GM15510 (cell line): Measurements from ENCODE around the gene PTK6.

ENCODE experiments used
- POLR2A ChIP-seq: IDR thresholded peaks from 3 replicates; pipeline ENCODE4 v1.6.1; 2011; ENCODE audit warnings: borderline replicate concordance; ENCODE audit not compliant: insufficient read length; ENCODE audit errors: extremely low read depth

The PTK6 gene

DNA sequence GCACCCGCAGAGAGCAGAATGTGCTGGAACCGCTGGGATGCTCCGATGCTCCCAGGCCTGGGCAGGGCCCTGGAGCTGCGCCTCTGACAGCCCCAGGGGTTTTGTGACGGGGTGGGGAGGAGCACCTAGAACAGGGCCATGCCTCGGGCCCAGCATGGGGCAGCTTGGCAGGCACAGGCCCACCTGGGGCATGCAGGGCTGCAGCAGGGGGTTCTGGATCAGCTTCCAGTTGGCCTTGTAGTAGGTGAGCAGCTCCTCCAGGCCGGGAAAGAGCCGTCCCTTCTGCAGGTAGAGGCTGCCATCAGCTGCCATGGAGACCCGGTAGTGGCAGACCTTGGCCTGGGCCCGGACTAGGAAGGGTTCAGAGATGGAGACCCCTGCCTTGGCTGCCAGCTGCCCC, 6.0 kb upstream of the PTK6 start:
- no peak for TF ChIP-seq POLR2A

GRCh38 chr20:63542696-63543095, 5.5 kb upstream of the PTK6 start:
- TF ChIP-seq POLR2A: no peak

GRCh38 chr20:63542031-63542559, 4.9 kb upstream of the PTK6 start:
- TF ChIP-seq POLR2A: no peak

DNA sequence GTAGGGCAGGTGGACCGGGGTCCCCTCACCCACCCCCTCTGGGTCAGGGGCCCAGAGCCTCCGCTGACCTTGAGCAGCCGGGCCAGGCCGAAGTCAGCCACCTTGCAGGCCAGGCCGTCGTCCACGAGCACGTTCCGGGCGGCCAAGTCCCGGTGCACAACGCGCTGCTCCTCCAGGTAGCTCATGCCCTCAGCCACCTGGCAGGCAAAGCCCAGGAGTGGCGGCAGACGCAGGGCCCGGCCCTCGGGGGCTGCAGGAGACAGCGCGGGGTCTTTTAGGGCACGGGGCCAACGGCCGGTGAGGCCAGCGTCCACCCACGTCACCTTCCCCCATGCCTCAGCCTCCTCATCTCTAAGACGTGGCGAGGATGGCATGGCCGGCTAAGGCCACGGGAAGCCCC, 4.2 kb upstream of the PTK6 start:
- no peak for TF ChIP-seq POLR2A

GRCh38 chr20:63540417-63541186, 3.4 kb upstream of the PTK6 start:
- TF ChIP-seq POLR2A: no peak

GRCh38 chr20:63539441-63540370, 2.5 kb upstream of the PTK6 start:
- no peak for TF ChIP-seq POLR2A

GRCh38 chr20:63539092-63539430, 1.9 kb upstream of the PTK6 start:
- no peak for TF ChIP-seq POLR2A

DNA sequence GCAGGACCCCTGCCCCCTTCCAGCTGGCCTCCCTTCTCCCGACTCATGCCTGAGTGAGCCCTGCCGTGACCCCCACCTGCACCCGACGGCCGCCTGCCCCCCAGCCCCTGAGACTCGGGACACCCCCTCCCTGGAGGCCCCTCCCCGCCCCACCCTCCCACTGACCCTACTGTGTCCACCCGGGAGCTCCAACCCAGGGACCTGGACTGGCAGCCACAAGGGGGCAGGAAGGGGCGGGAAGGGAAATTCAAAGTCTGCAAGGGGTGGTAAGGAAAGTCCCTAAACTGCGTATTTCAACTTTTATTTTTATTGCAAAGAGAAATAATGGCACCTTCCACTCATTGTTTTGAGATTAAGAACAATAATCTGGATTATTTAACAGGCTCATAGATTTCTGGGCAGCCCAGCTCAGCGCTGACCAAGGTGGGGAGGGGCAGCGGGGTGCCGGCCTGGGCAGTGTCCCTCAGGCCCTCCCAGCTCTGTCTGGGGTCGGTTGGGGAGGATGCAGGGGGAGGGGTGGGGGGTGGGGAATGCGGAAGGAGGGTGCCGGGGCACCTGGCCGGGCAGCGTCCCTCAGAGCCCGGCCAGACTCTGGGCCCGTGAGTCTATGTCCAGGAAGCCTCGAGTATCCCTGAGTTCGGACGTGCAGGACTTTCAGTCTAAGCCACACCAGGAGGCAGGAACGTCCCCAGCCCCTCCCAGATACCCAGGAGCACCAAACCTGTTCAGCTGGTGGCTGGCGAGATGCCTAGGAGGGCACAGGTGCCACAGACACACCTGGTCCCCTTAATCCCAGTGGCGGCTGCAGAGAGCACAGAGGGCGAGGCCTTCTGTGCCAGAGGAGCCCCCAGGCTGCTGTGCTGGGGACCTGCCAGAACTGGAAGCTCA, 1.3 kb upstream of the PTK6 start:
- no peak for TF ChIP-seq POLR2A

DNA sequence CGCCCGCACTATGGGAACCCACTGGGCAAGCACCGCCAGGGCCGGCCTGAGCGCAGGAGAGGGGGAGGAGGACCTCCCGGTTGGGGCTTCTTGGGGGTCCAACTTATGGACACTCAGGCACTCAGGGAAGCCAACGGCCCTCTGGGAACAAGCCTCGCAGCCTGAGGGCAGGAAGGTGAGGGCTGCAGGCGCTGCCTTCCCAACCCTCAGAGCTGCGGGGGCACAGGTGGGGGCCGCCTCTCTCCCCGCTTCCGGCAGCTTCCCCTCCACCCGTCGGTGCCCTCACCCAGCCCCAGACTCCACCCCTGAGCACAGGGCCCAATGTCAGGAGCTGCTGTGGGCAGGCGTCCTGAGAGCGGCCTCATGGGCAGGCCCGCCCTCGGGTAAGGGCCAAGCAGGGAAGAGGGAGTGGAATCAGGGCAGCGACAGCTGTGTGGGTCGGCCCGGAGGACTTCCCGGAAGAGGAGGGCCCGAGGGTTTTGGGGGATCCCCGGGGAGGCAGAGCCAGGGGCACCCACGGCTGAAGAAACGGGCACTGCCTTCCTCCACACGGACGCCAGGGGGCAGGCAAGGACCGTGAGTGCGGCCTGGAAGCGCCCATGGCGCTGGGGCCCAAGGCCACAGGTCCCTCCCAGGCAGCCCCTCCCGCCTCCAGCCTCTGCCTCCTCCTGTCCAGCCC, 488 bp upstream of the PTK6 start:
- TF ChIP-seq POLR2A: peak; percentile 51

DNA sequence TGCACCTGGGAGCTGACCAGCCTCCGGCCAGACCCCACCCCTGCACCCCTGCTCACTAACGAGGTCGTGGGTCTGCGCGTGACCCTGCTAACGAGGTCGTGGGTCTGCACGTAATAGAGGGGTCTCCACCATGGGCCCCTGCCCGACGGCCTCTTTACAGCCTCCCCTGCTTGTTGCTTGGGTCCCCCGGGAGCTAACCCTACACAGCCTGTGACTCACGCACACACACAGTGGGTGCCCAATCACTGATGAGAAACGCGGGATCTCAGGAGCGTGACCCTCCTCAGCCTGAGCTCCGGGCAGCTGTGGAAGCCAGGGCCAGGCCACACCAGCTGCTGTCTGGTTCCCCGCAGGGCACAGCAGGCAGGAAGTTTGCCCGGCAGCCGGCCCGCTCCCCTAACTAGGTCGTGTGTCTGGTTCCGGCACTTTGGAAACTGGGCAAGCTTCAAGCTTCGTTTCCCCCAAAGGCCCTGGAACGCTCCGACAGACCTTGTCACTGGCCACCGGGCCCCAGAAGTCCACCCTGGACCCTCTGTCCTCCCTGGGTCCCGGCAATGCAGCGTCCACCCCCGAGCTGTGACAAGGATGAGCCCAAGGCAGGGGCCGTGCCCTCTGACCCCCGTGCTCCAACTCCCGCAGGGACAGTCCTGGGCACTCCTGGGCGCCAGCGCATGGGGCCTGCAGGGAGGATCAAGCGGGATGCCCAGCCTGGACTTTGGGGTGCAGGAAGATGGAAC, 767 bp downstream of the PTK6 start:
- TF ChIP-seq POLR2A: no peak

- no peak for TF ChIP-seq POLR2A
Observed at GRCh38 chr20:63534831-63535651, 2.1 kb downstream of the PTK6 start.

DNA sequence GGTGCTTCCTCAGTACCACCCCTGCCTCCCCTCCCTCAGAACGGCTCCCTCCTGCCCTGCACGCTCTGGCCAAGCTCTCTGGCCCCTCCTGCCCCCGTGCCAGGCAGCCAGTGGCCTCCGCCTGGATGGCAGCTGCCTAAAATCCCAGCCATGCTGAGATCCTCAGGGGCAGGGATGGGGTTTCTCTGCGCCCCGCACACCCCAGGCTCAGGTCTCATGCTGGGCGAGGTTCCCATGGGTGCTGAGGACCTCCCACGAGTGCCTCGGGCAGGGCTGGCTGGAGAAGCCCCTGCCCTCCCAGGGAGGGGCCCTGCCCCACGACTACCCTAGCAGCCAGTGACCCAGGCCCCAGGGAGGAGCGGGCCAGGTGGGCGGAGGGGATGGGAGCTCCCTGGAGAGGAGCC, 2.7 kb downstream of the PTK6 start:
- no peak for TF ChIP-seq POLR2A
